Activated T-cell treated with anti-CD3 and anti-CD28 coated beads, Interleukin-2, amount 50 U/mL, for 48 hours (primary cell): Measurements from ENCODE around the gene LPP.

ENCODE experiments used
- DNase-seq, 2 experiments: peaks; one replicate each; pipeline ENCODE4 v3.0.0-alpha.2; 2020

The LPP gene

GRCh38 chr3:188223936-188224335, 70.0 kb downstream of the LPP start:
- DNase-seq: no peak

- DNase-seq: no peak
Measured at GRCh38 chr3:188227442-188227841, 73.5 kb downstream of the LPP start.

DNA sequence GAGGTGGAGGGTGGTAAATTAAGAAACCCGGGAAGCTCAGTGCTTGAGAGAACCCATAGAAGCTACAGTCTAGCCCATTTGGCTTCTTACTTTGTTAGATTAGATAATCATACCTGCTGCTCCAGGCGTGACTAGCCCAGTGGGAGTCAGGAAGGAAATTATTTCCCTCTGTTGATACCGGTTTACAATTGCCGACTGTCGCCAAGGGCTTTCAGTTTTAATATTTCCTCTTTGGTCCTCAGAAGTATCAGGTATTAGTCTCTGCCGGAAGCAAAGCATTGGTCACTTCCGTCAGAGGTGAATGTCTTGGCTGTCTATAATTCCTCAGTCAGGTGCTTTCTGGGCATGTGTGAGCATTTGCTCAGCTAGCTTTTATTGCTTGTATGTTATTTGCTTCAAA, 75.2 kb downstream of the LPP start:
- DNase-seq: no peak

- no peak for DNase-seq
Measured at GRCh38 chr3:188229726-188230125, 75.8 kb downstream of the LPP start.

DNA sequence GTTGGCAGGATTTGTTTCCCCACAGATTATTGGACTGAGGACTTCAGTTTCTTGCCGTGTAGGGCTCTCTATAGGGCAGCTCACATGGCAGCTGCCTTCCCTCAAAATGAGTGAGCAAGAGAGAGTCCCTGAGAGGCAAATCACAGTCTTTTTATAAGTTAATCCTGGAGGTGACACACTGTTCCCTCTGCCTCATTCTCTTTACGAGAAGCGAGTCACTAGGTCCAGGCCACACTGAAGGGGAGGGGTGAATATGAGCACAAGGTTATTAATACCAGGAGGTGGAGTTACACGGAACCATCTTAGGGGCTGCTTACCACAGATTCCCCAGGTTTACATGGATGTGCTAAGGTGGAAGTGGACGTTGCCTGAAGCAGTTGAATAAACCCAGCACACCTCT, 77.0 kb downstream of the LPP start:
- DNase-seq: no peak

DNA sequence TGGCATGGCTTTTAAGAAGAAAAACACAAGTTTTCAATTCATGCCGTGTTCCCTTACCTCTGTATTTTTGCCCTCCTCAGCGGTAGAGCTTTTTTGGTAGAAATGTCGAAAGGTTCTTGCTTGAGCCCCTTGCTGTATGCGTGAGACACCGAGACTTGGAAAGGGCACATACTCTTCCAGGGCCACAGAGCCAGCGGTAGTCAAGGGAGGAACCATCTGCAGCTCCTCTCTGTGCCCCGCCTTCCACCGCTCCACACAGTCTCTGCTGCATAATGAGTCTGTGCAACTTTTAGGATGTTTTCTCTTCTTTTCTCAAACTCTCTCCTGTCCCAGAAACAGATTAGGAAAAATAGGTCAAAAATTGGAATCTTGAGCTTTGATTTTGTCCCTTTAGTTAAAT, 77.5 kb downstream of the LPP start:
- DNase-seq: no peak

DNA sequence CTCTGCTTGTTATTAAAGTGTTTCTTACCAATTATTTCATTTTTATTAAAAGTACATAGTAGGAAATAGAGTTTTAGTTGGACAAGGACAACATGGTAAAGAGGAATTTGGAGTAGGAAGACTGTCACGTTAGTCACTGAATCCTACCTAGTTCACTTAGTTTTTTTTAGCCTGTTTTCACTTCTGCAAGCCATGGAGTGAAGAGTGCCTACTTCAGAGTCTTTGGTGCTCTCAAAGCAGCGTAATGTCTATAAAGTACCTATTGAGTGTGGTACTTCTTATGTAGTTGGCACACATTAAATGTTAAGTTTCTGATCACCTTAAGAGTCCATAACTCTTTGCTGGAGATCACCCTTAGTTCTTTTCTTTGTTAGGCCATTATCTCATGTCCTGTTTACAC, 78.7 kb downstream of the LPP start:
- DNase-seq: no peak

DNA sequence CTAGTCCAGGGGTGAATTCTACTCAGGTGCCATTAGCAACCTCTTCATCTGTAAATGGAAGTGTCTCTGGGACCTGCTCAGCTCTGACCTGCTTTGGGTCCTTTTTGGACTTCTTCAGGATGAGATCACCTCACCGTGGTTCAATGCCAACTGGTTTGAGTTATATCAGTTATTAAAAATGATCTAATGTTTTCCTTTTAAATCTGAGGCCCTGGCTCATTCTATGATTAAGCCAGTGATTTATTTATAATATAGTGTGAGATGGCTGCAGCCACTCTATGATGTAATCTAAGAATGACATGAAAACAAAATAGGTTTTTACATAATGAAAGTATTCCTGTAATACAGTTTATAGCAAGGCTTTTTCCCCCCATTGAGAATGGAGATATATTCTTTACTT, 79.4 kb downstream of the LPP start:
- DNase-seq: no peak

DNA sequence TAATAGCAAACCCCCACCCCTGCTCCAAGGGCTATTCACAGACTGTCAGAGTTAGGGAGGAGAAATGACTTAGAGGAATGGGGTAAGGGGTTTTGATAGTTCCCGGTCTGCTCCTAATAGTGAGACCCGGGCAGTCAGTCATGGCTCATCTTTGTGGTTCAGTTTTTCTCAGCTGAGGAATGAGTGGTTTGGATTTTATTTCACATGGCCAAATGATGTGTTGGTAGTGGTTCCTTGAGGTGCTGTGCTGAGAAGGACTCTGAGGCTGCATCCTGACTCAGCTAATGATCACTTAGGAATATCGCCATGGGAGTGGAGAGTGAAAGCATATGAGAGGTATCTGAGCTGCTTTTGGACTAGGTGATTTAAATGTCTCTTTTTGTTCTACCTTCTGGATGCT, 80.2 kb downstream of the LPP start:
- DNase-seq: no peak

GRCh38 chr3:188236271-188236670, 82.3 kb downstream of the LPP start:
- no peak for DNase-seq

DNA sequence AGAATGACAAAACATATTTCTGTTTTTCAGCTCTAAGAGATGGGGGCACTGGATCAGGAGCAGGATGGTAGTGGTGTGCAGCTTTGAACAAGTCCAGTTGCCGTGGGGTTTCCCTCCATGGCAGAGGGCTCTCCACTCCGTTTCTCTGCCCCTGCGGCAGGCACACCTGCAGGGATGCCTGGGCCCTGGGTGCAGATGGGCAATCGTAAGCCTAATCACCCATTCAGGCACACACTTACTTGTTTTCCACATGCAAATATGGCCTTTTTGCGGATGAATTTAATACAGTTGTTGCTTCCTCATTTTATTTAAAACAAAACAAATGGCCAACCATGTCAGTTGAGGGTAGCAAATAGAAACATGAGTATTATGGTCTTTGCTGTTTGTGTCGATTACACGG, 85.1 kb downstream of the LPP start:
- DNase-seq: no peak

DNA sequence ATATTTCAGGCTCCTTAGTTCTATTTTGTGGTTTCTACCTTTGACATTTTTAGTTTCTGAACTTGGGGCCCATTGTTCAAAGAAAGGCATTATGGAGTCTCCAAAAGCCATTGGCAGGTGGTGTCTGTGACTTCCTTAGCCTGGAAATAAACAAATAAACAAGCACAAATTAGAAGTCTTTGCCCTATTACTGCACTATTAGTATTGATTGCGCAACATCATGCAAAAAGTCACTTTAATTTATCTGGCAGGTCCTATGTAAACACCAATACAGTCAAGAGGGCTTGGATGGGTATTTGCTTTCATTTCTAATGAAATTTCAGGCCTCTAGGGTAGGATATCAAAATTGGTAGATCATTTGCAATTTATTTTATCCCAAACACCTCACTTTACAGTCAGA, 85.6 kb downstream of the LPP start:
- no peak for DNase-seq

- no peak for DNase-seq
Measured at GRCh38 chr3:188240189-188240981, 86.4 kb downstream of the LPP start.

DNA sequence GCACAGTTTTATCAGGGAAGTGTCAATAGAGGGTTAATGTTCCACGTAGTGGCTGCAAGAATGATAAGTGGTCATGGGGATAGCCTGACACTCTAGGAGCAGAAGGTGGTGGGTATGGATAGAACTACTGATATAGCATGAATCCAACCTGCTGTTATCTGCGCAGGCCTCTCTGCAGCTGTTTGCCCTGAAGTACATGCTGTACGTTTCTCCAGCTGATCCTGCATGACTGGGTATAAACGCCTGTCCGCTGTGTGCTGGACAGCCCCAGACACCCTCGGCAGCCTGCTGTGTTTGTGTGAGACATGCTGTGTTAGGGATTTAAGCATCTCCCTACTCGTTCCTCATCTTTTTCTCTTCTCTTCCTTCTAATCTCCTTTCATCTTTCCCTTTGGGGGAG, 87.1 kb downstream of the LPP start:
- no peak for DNase-seq

GRCh38 chr3:188241883-188242282, 87.9 kb downstream of the LPP start:
- no peak for DNase-seq

- DNase-seq: no peak
Measured at GRCh38 chr3:188242436-188243123, 88.6 kb downstream of the LPP start.

DNA sequence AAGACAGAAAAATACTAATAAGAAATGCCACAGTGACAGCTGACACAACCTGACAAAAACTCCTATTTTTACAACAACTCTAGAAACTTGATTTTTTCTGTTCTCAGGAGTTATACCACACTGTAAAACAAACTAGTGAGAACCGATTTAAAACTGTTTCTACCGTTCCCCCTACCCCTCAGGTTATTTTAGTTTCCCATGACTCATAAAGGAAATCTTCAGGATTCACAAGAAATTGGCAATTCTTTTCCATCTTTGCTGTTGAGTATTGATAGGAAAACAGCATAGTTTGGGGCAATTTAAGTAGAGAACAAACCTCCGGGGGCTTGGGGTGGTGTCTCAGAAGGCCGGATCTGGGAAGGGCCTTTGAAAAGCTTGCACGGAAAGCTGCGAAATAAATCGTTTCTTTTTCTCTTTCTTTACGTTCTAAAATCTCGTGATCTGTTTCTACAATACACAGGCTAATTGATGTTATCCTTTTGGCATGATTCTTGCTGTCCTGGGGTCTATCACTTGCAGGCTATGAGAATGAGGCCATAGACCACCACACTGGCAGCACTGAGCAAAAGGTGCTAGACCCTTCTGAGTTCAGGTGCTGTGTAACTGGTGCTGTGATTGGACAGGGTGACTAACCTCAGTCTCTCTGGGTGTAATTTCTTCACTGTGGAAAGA, 89.3 kb downstream of the LPP start:
- DNase-seq: no peak

DNA sequence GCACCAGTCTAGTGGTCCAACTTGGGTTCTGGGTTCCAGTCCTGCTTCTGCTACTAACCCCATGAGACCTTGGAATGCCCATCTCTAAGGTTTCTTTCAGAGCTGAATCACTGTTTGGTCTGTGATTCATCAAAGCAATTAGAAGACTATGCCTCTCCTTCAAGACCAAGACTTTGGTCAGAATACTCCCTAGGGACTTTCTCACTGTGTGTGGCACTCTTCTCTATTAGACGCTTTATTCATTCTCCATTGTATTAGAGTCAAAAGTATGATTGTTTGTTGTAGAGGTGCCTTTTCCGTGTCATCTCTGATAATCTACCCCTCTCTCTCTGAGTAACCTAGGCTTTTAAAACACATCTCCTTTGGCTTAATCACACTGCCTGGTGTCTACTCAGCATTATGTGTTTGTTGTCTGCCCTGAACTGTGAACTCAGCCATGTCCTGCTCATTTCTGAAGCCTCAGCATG, 90.5 kb downstream of the LPP start:
- DNase-seq: no peak

GRCh38 chr3:188246905-188247304, 92.9 kb downstream of the LPP start:
- DNase-seq: no peak

DNA sequence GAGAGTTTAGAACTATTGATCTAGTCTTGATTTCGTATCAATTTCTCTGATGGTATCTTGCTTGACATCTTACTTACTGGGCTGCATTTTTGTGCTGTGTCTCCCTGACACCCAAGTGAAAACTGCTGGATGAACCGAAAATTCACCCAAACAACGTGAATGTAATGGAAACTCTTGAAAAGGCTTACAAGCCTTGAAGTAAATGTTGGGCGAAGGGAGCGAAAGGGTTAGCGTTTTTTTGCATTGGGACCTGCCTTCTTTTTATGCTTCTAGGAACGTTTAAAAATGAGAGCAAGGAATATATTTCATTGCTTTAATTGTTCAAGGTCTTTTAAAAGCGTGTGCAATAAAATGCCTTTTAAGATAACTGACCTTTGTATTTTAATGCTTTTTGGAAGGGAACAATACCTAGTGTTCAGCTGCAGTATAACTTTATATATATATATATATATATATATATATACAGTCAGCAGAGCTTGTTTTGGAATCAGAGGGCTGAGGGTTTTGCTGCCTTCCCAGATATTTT, 94.1 kb downstream of the LPP start:
- DNase-seq: no peak

DNA sequence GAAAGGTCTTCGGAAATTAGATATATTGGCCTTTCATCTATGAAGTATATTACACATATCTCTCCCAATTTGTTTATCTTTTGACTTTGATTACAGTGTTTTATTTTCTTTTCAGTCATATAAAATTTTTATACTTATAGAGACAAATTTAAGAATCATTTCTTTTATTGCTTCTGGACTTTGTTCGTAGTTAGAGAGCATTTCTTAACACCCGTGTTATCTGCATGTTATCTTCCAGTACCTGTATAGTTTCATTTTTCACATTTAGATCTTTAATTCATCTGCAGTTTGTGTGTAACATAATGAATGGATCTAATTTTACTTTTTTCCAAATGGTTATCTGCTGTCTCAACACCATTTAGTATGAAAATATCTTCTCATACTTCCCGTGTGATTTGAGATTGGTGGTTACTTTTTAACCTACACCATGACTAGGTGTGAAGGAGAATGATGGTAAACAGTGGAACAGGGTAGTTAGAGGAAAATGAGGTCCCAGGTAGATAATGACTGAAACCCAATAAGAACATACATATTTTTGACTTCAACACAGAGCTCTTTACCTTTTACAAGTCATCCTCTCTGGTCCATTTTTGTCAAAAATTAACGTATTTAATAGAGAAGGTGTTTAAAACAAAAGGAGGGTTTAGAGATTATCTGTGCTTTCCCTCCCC, 99.3 kb downstream of the LPP start:
- no peak for DNase-seq

DNA sequence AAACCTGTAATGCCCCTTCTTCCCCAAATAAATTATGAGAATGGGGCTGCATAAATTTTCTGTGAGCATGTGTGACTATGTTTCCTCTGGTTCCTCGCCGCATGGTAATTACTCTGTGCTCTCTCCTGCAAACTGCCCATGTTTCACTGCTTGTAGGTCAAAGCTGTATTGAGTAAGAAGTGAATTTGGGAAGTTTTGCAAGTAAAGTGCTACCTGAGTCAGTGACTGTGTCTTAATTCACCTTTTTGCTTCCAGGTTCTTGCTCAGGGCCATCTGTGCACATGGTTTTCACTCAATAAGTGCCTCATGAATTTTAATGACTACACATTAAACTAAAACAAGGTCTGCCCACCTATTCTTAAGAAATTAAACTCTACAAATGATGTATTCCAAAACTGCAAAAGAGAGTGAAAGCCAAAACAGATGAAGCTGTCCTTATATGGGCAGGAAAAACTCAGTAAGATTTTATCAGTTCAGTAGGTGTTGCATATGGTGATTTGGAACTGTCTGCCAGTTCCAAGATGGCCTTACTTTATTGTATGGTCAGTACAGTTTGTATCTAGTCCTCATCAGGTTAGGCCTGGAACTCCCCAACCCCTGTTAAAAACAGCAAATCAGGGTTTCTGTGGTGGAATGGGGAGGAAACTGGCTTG, 100.0 kb downstream of the LPP start:
- DNase-seq: peak; percentile 35 to 38
